GM12878 (cell line): ENCODE results near the gene C12orf60. TPM values are rescaled to one million over a fixed set of nuclear protein-coding genes. Genes with fewer than 3 reads are reported as not detected.

Experiments used
- polyA plus RNA-seq, 11 experiments: library from polyadenylated mRNA; depleted of rRNA in 4 of 11; unstranded in 6 of 11; stranded (reverse) in 5 of 11; fragments of >200 nt; fragmentation: Nextera tagmentation in 4 of 11; fragmentation: Illumina TruSeq in 1 of 11; extraction: Ambion mirVana in 4 of 11; extraction: Trizol in 1 of 11; gene quantifications; 1 replicate in 1 of 11; 2 replicates in 10 of 11; pipeline versions ENCODE4 v1.2.1 to v1.2.3, GENCODE V29; 2011 to 2016; ENCODE audit warnings: inconsistent platforms in 2 of 11, missing spikeins in 2 of 11, low read depth in 1 of 11
- total RNA-seq, 4 experiments: library from RNA; depleted of rRNA in 3 of 4; stranded (reverse); fragments of >200 nt in 3 of 4; fragmentation: Illumina TruSeq in 1 of 4; extraction: Trizol in 1 of 4; gene quantifications; 2 replicates each; pipeline versions ENCODE4 v1.2.1 to v1.2.3, GENCODE V29; 2013 to 2021

The C12orf60 gene
- total and polyA plus RNA-seq, 10 of the 15 experiments (the other 5 are each of a cell fraction or from before 2014, with no cell fraction given): 1.8 to 7.2 (median 3.2) TPM

Other genes with a start within 250 kb of the C12orf60 start
Only the 7 nearest of the 9 such genes appear.
- 0.11 and 0.16 TPM in 2 replicates for gene GUCY2C, start 107.1 kb upstream of the C12orf60 start, total RNA-seq (2014; rRNA removed)
- 0.09 and 0.18 TPM in 2 replicates for gene GUCY2C, start 107.1 kb upstream of the C12orf60 start, total RNA-seq (2014; rRNA removed; fragmentation: Illumina TruSeq; extraction: Trizol)
- gene GUCY2C, start 107.1 kb upstream of the C12orf60 start, total RNA-seq (2021): 0.08 TPM in 1 of 2 replicates, not detected in the other
- gene GUCY2C, start 107.1 kb upstream of the C12orf60 start, polyA plus RNA-seq (2011; rRNA removed): 0.19 and 0.27 TPM in 2 replicates
- 0.10 and 0.15 TPM in 2 replicates for gene GUCY2C, start 107.1 kb upstream of the C12orf60 start, polyA plus RNA-seq (2014; fragmentation: Illumina TruSeq; extraction: Trizol)
- gene GUCY2C, start 107.1 kb upstream of the C12orf60 start, polyA plus RNA-seq (2014; fragmentation: Nextera tagmentation; extraction: Ambion mirVana): under 1 TPM; 0.57 to 0.60 TPM
- 0.12 and 0.16 TPM in 2 replicates for gene GUCY2C, start 107.1 kb upstream of the C12orf60 start, polyA plus RNA-seq (2014; rRNA removed)
- under 1 TPM; 0.42 to 0.44 TPM for gene GUCY2C, start 107.1 kb upstream of the C12orf60 start, polyA plus RNA-seq (2016; fragmentation: Nextera tagmentation; extraction: Ambion mirVana)
- gene WBP11, start 192 bp upstream of the C12orf60 start, total RNA-seq (2014; rRNA removed): 10.0 and 11.5 TPM in 2 replicates
- 34.3 and 39.4 TPM in 2 replicates for gene WBP11, start 192 bp upstream of the C12orf60 start, total RNA-seq (2014; rRNA removed; fragmentation: Illumina TruSeq; extraction: Trizol)
- 76.5 and 77.6 TPM in 2 replicates for gene WBP11, start 192 bp upstream of the C12orf60 start, total RNA-seq (2021)
- gene WBP11, start 192 bp upstream of the C12orf60 start, polyA plus RNA-seq (2011; rRNA removed): 10.6 and 15.9 TPM in 2 replicates
- 60.3 and 80.9 TPM in 2 replicates for gene WBP11, start 192 bp upstream of the C12orf60 start, polyA plus RNA-seq (2014; fragmentation: Illumina TruSeq; extraction: Trizol)
- gene WBP11, start 192 bp upstream of the C12orf60 start, polyA plus RNA-seq (2014; fragmentation: Nextera tagmentation; extraction: Ambion mirVana): 10 to 100 TPM; 17.5 to 18.9 TPM
- 13.4 and 18.0 TPM in 2 replicates for gene WBP11, start 192 bp upstream of the C12orf60 start, polyA plus RNA-seq (2014; rRNA removed)
- 100 to 1,000 TPM; 102 to 107 TPM for gene WBP11, start 192 bp upstream of the C12orf60 start, polyA plus RNA-seq (2016; fragmentation: Nextera tagmentation; extraction: Ambion mirVana)
- not detected in 2 replicates for gene SMCO3, start 10.5 kb downstream of the C12orf60 start, total RNA-seq (2014; rRNA removed)
- gene SMCO3, start 10.5 kb downstream of the C12orf60 start, total RNA-seq (2014; rRNA removed; fragmentation: Illumina TruSeq; extraction: Trizol): not detected in 2 replicates
- not detected in 2 replicates for gene SMCO3, start 10.5 kb downstream of the C12orf60 start, total RNA-seq (2021)
- not detected in 2 replicates for gene SMCO3, start 10.5 kb downstream of the C12orf60 start, polyA plus RNA-seq (2011; rRNA removed)
- gene SMCO3, start 10.5 kb downstream of the C12orf60 start, polyA plus RNA-seq (2014; fragmentation: Illumina TruSeq; extraction: Trizol): not detected in 2 replicates
- gene SMCO3, start 10.5 kb downstream of the C12orf60 start, polyA plus RNA-seq (2014; fragmentation: Nextera tagmentation; extraction: Ambion mirVana): under 1 TPM; 0.10 to 0.11 TPM
- not detected in 2 replicates for gene SMCO3, start 10.5 kb downstream of the C12orf60 start, polyA plus RNA-seq (2014; rRNA removed)
- under 1 TPM; 0.05 to 0.35 TPM for gene SMCO3, start 10.5 kb downstream of the C12orf60 start, polyA plus RNA-seq (2016; fragmentation: Nextera tagmentation; extraction: Ambion mirVana)
- not detected in 2 replicates for gene ART4, start 39.9 kb downstream of the C12orf60 start, total RNA-seq (2014; rRNA removed)
- gene ART4, start 39.9 kb downstream of the C12orf60 start, total RNA-seq (2014; rRNA removed; fragmentation: Illumina TruSeq; extraction: Trizol): not detected in 2 replicates
- not detected in 2 replicates for gene ART4, start 39.9 kb downstream of the C12orf60 start, total RNA-seq (2021)
- gene ART4, start 39.9 kb downstream of the C12orf60 start, polyA plus RNA-seq (2011; rRNA removed): not detected in 2 replicates
- not detected in 2 replicates for gene ART4, start 39.9 kb downstream of the C12orf60 start, polyA plus RNA-seq (2014; fragmentation: Illumina TruSeq; extraction: Trizol)
- under 1 TPM in 1 of 2 experiments, not detected in 1; 0.02 TPM for gene ART4, start 39.9 kb downstream of the C12orf60 start, polyA plus RNA-seq (2014; fragmentation: Nextera tagmentation; extraction: Ambion mirVana)
- gene ART4, start 39.9 kb downstream of the C12orf60 start, polyA plus RNA-seq (2014; rRNA removed): not detected in 2 replicates
- gene ART4, start 39.9 kb downstream of the C12orf60 start, polyA plus RNA-seq (2016; fragmentation: Nextera tagmentation; extraction: Ambion mirVana): not detected
- not detected in 2 replicates for gene MGP, start 82.2 kb downstream of the C12orf60 start, total RNA-seq (2014; rRNA removed)
- not detected in 2 replicates for gene MGP, start 82.2 kb downstream of the C12orf60 start, total RNA-seq (2014; rRNA removed; fragmentation: Illumina TruSeq; extraction: Trizol)
- 0.58 and 1.2 TPM in 2 replicates for gene MGP, start 82.2 kb downstream of the C12orf60 start, total RNA-seq (2021)
- gene MGP, start 82.2 kb downstream of the C12orf60 start, polyA plus RNA-seq (2011; rRNA removed): not detected in 2 replicates
- not detected in 2 replicates for gene MGP, start 82.2 kb downstream of the C12orf60 start, polyA plus RNA-seq (2014; fragmentation: Illumina TruSeq; extraction: Trizol)
- not detected for gene MGP, start 82.2 kb downstream of the C12orf60 start, polyA plus RNA-seq (2014; fragmentation: Nextera tagmentation; extraction: Ambion mirVana)
- not detected in 2 replicates for gene MGP, start 82.2 kb downstream of the C12orf60 start, polyA plus RNA-seq (2014; rRNA removed)
- under 1 TPM in 1 of 2 experiments, not detected in 1; 0.21 TPM for gene MGP, start 82.2 kb downstream of the C12orf60 start, polyA plus RNA-seq (2016; fragmentation: Nextera tagmentation; extraction: Ambion mirVana)
- gene ERP27, start 134.9 kb downstream of the C12orf60 start, total RNA-seq (2014; rRNA removed): 1.0 and 1.6 TPM in 2 replicates
- gene ERP27, start 134.9 kb downstream of the C12orf60 start, total RNA-seq (2014; rRNA removed; fragmentation: Illumina TruSeq; extraction: Trizol): 1.5 and 1.8 TPM in 2 replicates
- 0.93 and 1.1 TPM in 2 replicates for gene ERP27, start 134.9 kb downstream of the C12orf60 start, total RNA-seq (2021)
- 2.0 and 2.1 TPM in 2 replicates for gene ERP27, start 134.9 kb downstream of the C12orf60 start, polyA plus RNA-seq (2011; rRNA removed)
- gene ERP27, start 134.9 kb downstream of the C12orf60 start, polyA plus RNA-seq (2014; fragmentation: Illumina TruSeq; extraction: Trizol): 1.5 and 2.4 TPM in 2 replicates
- 1 to 10 TPM in 1 of 2 experiments, under 1 TPM in 1; 0.91 to 1.3 TPM for gene ERP27, start 134.9 kb downstream of the C12orf60 start, polyA plus RNA-seq (2014; fragmentation: Nextera tagmentation; extraction: Ambion mirVana)
- gene ERP27, start 134.9 kb downstream of the C12orf60 start, polyA plus RNA-seq (2014; rRNA removed): 0.90 and 1.5 TPM in 2 replicates
- gene ERP27, start 134.9 kb downstream of the C12orf60 start, polyA plus RNA-seq (2016; fragmentation: Nextera tagmentation; extraction: Ambion mirVana): 1 to 10 TPM in 1 of 2 experiments, under 1 TPM in 1; 0.95 to 1.7 TPM
- gene ARHGDIB, start 157.9 kb downstream of the C12orf60 start, total RNA-seq (2014; rRNA removed): 916 and 989 TPM in 2 replicates
- gene ARHGDIB, start 157.9 kb downstream of the C12orf60 start, total RNA-seq (2014; rRNA removed; fragmentation: Illumina TruSeq; extraction: Trizol): 1,126 and 1,183 TPM in 2 replicates
- 793 and 796 TPM in 2 replicates for gene ARHGDIB, start 157.9 kb downstream of the C12orf60 start, total RNA-seq (2021)
- gene ARHGDIB, start 157.9 kb downstream of the C12orf60 start, polyA plus RNA-seq (2011; rRNA removed): 1,451 and 1,700 TPM in 2 replicates
- gene ARHGDIB, start 157.9 kb downstream of the C12orf60 start, polyA plus RNA-seq (2014; fragmentation: Illumina TruSeq; extraction: Trizol): 2,158 and 2,397 TPM in 2 replicates
- gene ARHGDIB, start 157.9 kb downstream of the C12orf60 start, polyA plus RNA-seq (2014; fragmentation: Nextera tagmentation; extraction: Ambion mirVana): 1,000 to 10,000 TPM; 2,339 to 2,849 TPM
- gene ARHGDIB, start 157.9 kb downstream of the C12orf60 start, polyA plus RNA-seq (2014; rRNA removed): 954 and 1,483 TPM in 2 replicates
- gene ARHGDIB, start 157.9 kb downstream of the C12orf60 start, polyA plus RNA-seq (2016; fragmentation: Nextera tagmentation; extraction: Ambion mirVana): 1,000 to 10,000 TPM; 1,165 to 1,209 TPM